Measurements from ENCODE around the gene NUB1.

Gene NUB1

DNA sequence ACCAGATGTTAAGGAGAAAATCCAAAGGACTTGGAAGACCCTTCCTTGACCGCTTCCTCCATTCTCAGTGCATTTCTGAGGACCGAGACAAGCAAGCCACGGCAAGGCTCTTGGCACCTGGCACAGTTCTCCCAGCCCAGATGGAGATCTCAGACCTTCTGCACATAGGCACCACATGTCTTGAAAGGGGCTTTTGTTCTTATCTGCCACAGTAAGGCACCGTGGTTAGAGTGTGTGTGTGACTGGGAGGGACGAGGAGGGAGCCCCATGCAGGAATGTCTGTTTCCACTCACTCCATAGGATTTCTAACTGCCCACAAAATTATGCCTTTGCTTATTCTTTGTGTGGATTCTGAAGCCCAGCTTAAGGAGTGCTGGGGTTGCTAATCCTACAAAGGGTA lies 78.5 kb downstream of the NUB1 start:
- TF ChIP-seq, protein P1, sequence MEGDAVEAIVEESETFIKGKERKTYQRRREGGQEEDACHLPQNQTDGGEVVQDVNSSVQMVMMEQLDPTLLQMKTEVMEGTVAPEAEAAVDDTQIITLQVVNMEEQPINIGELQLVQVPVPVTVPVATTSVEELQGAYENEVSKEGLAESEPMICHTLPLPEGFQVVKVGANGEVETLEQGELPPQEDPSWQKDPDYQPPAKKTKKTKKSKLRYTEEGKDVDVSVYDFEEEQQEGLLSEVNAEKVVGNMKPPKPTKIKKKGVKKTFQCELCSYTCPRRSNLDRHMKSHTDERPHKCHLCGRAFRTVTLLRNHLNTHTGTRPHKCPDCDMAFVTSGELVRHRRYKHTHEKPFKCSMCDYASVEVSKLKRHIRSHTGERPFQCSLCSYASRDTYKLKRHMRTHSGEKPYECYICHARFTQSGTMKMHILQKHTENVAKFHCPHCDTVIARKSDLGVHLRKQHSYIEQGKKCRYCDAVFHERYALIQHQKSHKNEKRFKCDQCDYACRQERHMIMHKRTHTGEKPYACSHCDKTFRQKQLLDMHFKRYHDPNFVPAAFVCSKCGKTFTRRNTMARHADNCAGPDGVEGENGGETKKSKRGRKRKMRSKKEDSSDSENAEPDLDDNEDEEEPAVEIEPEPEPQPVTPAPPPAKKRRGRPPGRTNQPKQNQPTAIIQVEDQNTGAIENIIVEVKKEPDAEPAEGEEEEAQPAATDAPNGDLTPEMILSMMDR (IDR thresholded peaks at IDR 0.05): no peak

DNA sequence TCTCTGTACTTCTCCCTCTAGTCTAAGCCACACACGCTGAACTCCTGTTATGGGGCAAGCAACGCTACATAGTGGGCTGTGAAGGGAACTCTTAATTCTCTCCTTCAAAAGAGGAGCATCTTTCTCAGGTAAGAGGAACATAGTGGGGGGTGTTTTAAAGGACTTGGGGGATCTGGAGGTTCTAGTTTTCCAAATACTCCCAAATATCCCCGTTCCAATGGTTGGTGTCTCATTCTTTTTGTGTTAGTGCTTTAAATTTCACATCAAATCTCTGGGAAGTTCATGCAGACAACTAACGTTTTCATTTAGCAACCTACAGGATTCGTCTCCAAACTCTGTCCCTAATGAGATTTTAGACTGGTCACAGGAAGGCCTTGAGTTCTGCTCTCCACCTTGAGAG lies 80.6 kb downstream of the NUB1 start:
- TF ChIP-seq, protein P1 (IDR thresholded peaks at IDR 0.05): no peak

DNA sequence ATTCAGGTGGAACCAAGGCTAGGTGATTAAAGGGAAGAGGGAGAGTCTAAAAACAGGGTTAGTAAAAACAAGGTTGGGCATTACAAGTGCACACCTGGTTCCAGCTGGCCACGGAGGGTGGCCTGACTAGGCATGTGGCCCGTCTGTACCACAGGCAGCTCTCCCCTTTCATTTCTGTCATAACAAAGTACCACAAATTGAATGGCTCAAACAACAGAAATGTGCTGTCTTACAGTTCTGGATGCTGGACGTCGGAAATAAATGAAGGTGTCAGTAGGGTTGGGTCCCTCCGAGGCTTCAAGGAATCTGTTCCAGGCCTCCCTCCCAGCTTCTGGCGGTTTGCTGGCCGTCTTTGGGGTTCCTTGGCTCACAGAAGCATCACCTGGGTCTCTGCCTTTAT lies 81.6 kb downstream of the NUB1 start:
- TF ChIP-seq, protein P1 (IDR thresholded peaks at IDR 0.05): no peak

DNA sequence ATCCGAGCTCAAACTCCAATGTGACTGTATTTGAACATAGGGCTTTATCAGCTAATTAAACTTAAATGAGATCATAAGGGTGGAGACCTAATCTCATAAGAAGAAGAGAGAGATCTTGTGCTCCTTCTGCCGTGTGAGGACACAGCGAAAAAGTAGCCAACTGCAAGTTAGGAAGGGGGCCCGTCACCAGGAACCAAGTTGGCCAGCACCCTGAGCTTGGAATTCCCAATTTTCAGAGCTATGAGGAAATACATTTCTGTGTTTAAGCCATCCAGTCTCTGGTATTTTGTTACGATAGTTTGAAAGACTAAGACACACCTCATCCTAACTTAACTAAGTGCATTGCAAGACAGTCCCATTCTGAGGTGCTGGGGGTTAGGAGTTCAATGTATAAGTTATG lies 82.3 kb downstream of the NUB1 start:
- TF ChIP-seq, protein P1 (IDR thresholded peaks at IDR 0.05): no peak

DNA sequence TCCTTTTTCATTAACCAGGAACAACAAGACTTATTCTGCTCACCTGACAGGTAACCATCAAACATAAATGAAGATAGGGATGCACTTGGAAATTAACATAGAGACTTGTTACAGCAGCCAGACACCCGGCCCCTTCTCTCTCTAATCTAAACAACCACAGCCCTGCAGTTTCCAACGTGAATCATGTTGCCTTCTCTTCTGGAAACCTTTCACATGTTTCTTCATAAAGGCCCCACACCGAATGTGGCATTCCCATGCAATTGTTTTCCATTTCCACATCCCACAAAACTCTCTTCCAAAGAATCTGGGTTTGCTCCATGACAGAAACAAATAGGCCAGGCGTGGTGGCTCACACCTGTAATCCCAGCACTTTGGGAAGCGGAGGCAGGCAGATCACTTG lies 83.2 kb downstream of the NUB1 start:
- TF ChIP-seq, protein P1 (IDR thresholded peaks at IDR 0.05): no peak

DNA sequence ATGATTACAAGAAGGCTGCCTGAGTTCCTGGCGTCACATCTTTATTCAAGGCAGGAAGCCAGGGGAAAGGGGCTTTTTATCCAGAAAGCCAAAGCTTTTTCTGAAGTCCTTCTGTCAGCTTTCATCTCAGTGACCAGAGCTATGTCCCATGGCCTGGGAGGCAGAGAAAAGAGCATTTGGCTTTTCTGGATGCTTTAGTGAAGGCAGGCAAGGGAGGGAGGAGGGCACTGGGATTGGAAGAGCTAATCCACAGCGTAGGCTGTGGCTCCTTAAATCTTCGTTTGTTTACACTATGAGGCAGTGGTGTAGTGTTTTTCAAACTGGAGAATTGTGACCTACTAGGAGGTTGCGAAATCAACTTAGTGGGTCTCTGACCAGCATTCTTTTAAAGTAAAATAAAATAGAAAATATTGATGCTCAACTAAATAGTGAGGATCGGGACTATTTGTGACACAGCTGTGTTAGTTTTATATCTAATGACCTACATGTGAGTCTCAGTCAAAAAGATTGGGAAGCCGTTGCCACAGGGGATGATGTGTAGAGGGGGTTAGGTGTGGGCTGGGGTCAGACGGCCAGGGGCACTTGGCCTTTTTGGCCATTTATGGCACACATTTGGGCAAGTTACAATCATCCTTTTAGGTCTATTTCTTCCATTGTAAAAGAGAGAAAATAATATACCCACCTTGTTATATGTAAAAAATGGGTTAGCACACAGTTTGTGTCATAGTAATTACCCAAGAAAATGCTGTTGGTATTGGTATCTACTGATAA lies 84.2 kb downstream of the NUB1 start:
- TF ChIP-seq, protein P1 (IDR thresholded peaks at IDR 0.05): no peak

DNA sequence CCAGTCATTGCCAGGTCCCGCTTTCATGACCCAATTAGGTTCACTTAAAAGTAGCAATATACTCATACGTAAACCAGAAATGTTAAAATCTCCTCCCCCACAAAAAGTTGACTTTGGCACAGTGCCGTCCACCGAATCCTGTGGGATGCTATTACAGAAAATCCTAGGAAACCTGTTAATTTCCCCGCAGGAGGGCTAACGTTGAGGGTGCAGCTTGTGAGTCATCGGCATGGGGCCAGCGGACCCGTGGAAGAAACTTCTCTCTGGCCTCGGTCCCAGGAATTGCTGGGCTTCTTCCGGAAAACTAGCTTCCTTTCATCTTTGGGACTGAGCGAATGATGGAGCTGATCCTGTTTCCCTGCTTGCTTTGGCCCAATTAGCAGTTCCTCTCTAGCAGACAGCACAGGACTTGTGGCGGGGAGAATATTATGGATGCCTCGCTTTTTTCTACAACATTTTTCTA lies 84.9 kb downstream of the NUB1 start:
- TF ChIP-seq, protein P1 (IDR thresholded peaks at IDR 0.05): no peak
